Midbrain (tissue), 1 donor: ENCODE data around the gene MAGI2.

Experiments used
- DNase-seq: peaks from one replicate; lab custom pipeline; 2025; lab: John Stamatoyannopoulos, UW

Gene MAGI2

GRCh38 chr7:79376299-79377025, 77.0 kb downstream of the MAGI2 start:
- no peak for DNase-seq

- no peak for DNase-seq
Observed at GRCh38 chr7:79361214-79361613, 92.3 kb downstream of the MAGI2 start.

GRCh38 chr7:79359827-79360226, 93.6 kb downstream of the MAGI2 start:
- no peak for DNase-seq

- no peak for DNase-seq
Observed at GRCh38 chr7:79357101-79357500, 96.4 kb downstream of the MAGI2 start.

- no peak for DNase-seq
Observed at GRCh38 chr7:79353720-79354468, 99.6 kb downstream of the MAGI2 start.

- no peak for DNase-seq
Observed at GRCh38 chr7:79352323-79352722, 101.1 kb downstream of the MAGI2 start.

- DNase-seq, result no peak
Observed at GRCh38 chr7:79347351-79347750, 106.1 kb downstream of the MAGI2 start.

- no peak for DNase-seq
Observed at GRCh38 chr7:79341902-79342301, 111.6 kb downstream of the MAGI2 start.

GRCh38 chr7:79340212-79340611, 113.3 kb downstream of the MAGI2 start:
- DNase-seq, result no peak

GRCh38 chr7:79339208-79339925, 114.1 kb downstream of the MAGI2 start:
- DNase-seq, result no peak

- DNase-seq, result peak; percentile 44
Observed at GRCh38 chr7:79337717-79338116, 115.8 kb downstream of the MAGI2 start.

GRCh38 chr7:79334841-79335240, 118.6 kb downstream of the MAGI2 start:
- DNase-seq, result no peak

- DNase-seq, result no peak
Observed at GRCh38 chr7:79334334-79334733, 119.1 kb downstream of the MAGI2 start.

GRCh38 chr7:79332091-79332490, 121.4 kb downstream of the MAGI2 start:
- no peak for DNase-seq

- DNase-seq, result no peak
Observed at GRCh38 chr7:79329464-79329863, 124.0 kb downstream of the MAGI2 start.

- no peak for DNase-seq
Observed at GRCh38 chr7:79320741-79321473, 132.6 kb downstream of the MAGI2 start.

- DNase-seq, result no peak
Observed at GRCh38 chr7:79319369-79319768, 134.1 kb downstream of the MAGI2 start.

- DNase-seq, result no peak
Observed at GRCh38 chr7:79317728-79318127, 135.7 kb downstream of the MAGI2 start.

- DNase-seq, result no peak
Observed at GRCh38 chr7:79312022-79312421, 141.4 kb downstream of the MAGI2 start.

GRCh38 chr7:79308192-79308591, 145.3 kb downstream of the MAGI2 start:
- no peak for DNase-seq

GRCh38 chr7:79307376-79307775, 146.1 kb downstream of the MAGI2 start:
- DNase-seq, result no peak

- no peak for DNase-seq
Observed at GRCh38 chr7:79304711-79305110, 148.8 kb downstream of the MAGI2 start.
